Natural killer cell treated with Interleukin-12 subunit alpha and Interleukin-12 subunit beta and Interleukin-15 and Interleukin-18, amount 100 ng/mL, for 72 hours (primary cell): ENCODE results near the gene NFIC. TPM values are rescaled to one million over a fixed set of nuclear protein-coding genes. Genes with fewer than 3 reads are reported as not detected.

ENCODE experiments used
- ATAC-seq, 2 donors: fragments of 150-1000 bp; cut with Tn5 transposase in 1 of 2; sonication (Bioruptor Pico), chemical (Tn5 transposase) in 1 of 2; 2 replicates each; pipeline ENCODE4 v1.10.0; 2021
- DNase-seq: peaks from one replicate; pipeline ENCODE4 v3.0.0; 2022; ENCODE audit warnings: low spot score
- H3K27ac Mint-ChIP-seq, 2 donors: 1 replicate in 1 of 2; 2 replicates in 1 of 2; pipeline ENCODE4 v1.8.0; 2022; ENCODE audit warnings: mixed read lengths in 2 of 2, mild to moderate bottlenecking in 1 of 2, moderate library complexity in 1 of 2
- H3K27me3 Mint-ChIP-seq, 2 donors: 1 replicate in 1 of 2; 2 replicates in 1 of 2; pipeline ENCODE4 v1.8.0; 2022; ENCODE audit warnings: mixed read lengths in 2 of 2
- H3K36me3 Mint-ChIP-seq: one replicate; pipeline ENCODE4 v1.8.0; 2022; ENCODE audit warnings: mixed read lengths
- H3K4me1 Mint-ChIP-seq, 2 donors: 1 replicate in 1 of 2; 2 replicates in 1 of 2; pipeline ENCODE4 v1.8.0; 2022; ENCODE audit warnings: low read depth in 2 of 2, mixed read lengths in 2 of 2, mild to moderate bottlenecking in 1 of 2
- H3K4me3 Mint-ChIP-seq: one replicate; pipeline ENCODE4 v1.8.0; 2022; ENCODE audit warnings: mixed read lengths
- H3K9me3 Mint-ChIP-seq: 2 replicates; pipeline ENCODE4 v1.8.0; 2022; ENCODE audit warnings: mixed read lengths
- total RNA-seq, 2 donors: library from RNA; stranded (reverse); gene quantifications; one replicate each; pipeline ENCODE4 v1.2.3, GENCODE V29; 2022

NFIC gene
- total RNA-seq, 2 donors from 2014 or later: 21.4 to 41.7 TPM

GRCh38 chr19:3475449-3475848, 109.1 kb downstream of the NFIC start:
- no peaks in the 10 kb centered on the region for H3K36me3 Mint-ChIP-seq
- H3K27me3 Mint-ChIP-seq: no peaks in the 10 kb centered on the region
- ATAC-seq (no peak), DNase-seq (no peak)
- H3K4me1 Mint-ChIP-seq: peaks cover 17% of the 10 kb centered on the region in 2 donors
- no peaks in the 10 kb centered on the region for H3K9me3 Mint-ChIP-seq
- H3K4me3 Mint-ChIP-seq: no peak overlapping the region
- H3K27ac Mint-ChIP-seq: no peak overlapping the region

GRCh38 chr19:3476830-3477229, 110.4 kb downstream of the NFIC start:
- H3K27me3 Mint-ChIP-seq: no peaks in the 10 kb centered on the region
- DNase-seq (no peak), ATAC-seq (no peak)
- peaks cover 17% of the 10 kb centered on the region in 2 donors for H3K4me1 Mint-ChIP-seq
- H3K9me3 Mint-ChIP-seq: no peaks in the 10 kb centered on the region
- no peak overlapping the region for H3K27ac Mint-ChIP-seq
- H3K4me3 Mint-ChIP-seq: no peak overlapping the region
- no peaks in the 10 kb centered on the region for H3K36me3 Mint-ChIP-seq

- peak overlapping the region in 1 of 2 donors; percentile 4 for H3K27ac Mint-ChIP-seq
- no peaks in the 10 kb centered on the region for H3K27me3 Mint-ChIP-seq
- DNase-seq (no peak), ATAC-seq (no peak)
- no peaks in the 10 kb centered on the region for H3K36me3 Mint-ChIP-seq
- H3K4me1 Mint-ChIP-seq: peaks cover 17% of the 10 kb centered on the region in 2 donors
- no peaks in the 10 kb centered on the region for H3K9me3 Mint-ChIP-seq
- no peak overlapping the region for H3K4me3 Mint-ChIP-seq
Measured at GRCh38 chr19:3477506-3477905, 111.1 kb downstream of the NFIC start.

GRCh38 chr19:3477951-3478350, 111.6 kb downstream of the NFIC start:
- peaks cover 17% of the 10 kb centered on the region in 2 donors for H3K4me1 Mint-ChIP-seq
- ATAC-seq (no peak), DNase-seq (no peak)
- H3K9me3 Mint-ChIP-seq: no peaks in the 10 kb centered on the region
- peak overlapping the region in 1 of 2 donors; percentile 4 for H3K27ac Mint-ChIP-seq
- peak overlapping the region; percentile 66 for H3K4me3 Mint-ChIP-seq
- no peaks in the 10 kb centered on the region for H3K36me3 Mint-ChIP-seq
- no peaks in the 10 kb centered on the region for H3K27me3 Mint-ChIP-seq

- peak in 1 of 2 donors; percentile 10 for ATAC-seq
- Mint-ChIP-seq H3K4me1 (peaks cover 17% of the 10 kb centered on the region in 2 donors), H3K9me3 (no peaks in the 10 kb centered on the region), H3K4me3 (peak overlapping the region; percentile 66), H3K36me3 (no peaks in the 10 kb centered on the region), H3K27me3 (no peaks in the 10 kb centered on the region), H3K27ac (peak overlapping the region in 1 of 2 donors; percentile 4)
- no peak for DNase-seq
Measured at GRCh38 chr19:3478409-3479176, 112.2 kb downstream of the NFIC start.

- peak; percentile 67 to 78 for ATAC-seq
- H3K4me1 Mint-ChIP-seq: peaks cover 17% of the 10 kb centered on the region in 2 donors
- no peaks in the 10 kb centered on the region for H3K27me3 Mint-ChIP-seq
- no peak overlapping the region for H3K27ac Mint-ChIP-seq
- H3K9me3 Mint-ChIP-seq: no peaks in the 10 kb centered on the region
- H3K36me3 Mint-ChIP-seq: no peaks in the 10 kb centered on the region
- no peak for DNase-seq
- peak overlapping the region; percentile 66 for H3K4me3 Mint-ChIP-seq
Measured at GRCh38 chr19:3479177-3479833, 112.9 kb downstream of the NFIC start.

GRCh38 chr19:3479834-3480215, 113.4 kb downstream of the NFIC start:
- Mint-ChIP-seq H3K27me3 (no peaks in the 10 kb centered on the region), H3K4me1 (peaks cover 17 to 20% of the 10 kb centered on the region in 2 donors), H3K9me3 (no peaks in the 10 kb centered on the region), H3K27ac (no peak overlapping the region), H3K4me3 (no peak overlapping the region), H3K36me3 (no peaks in the 10 kb centered on the region)
- no peak for DNase-seq
- ATAC-seq: peak; percentile 29 to 52

GRCh38 chr19:3480383-3481091, 114.2 kb downstream of the NFIC start, which contains the start of gene SMIM24:
Gene SMIM24 (minus strand): TSS chr19:3480525. CDS start chr19:3480463, 62 bp downstream.
- Mint-ChIP-seq H3K27me3 (no peaks in the 10 kb centered on the region), H3K9me3 (no peaks in the 10 kb centered on the region), H3K4me1 (peaks cover 17 to 22% of the 10 kb centered on the region in 2 donors), H3K27ac (no peak within 1 kb of the TSS), H3K36me3 (no peaks in the 10 kb centered on the region), H3K4me3 (peak within 1 kb of the TSS; percentile 66)
- DNase-seq: no peak
- no peak for ATAC-seq

- Mint-ChIP-seq H3K27ac (no peak overlapping the region), H3K36me3 (no peaks in the 10 kb centered on the region), H3K27me3 (no peaks in the 10 kb centered on the region), H3K4me3 (no peak overlapping the region), H3K9me3 (no peaks in the 10 kb centered on the region), H3K4me1 (peaks cover 17 to 22% of the 10 kb centered on the region in 2 donors)
- DNase-seq (no peak), ATAC-seq (no peak)
Measured at GRCh38 chr19:3481241-3482090, 115.1 kb downstream of the NFIC start.

- no peaks in the 10 kb centered on the region for H3K9me3 Mint-ChIP-seq
- ATAC-seq: no peak
Measured at GRCh38 chr19:3482507-3483225, 116.3 kb downstream of the NFIC start.

GRCh38 chr19:3483226-3483628, 116.8 kb downstream of the NFIC start, which contains the start of gene SMIM44:
Gene SMIM44 (minus strand): TSS chr19:3483441. CDS start chr19:3483403, 38 bp downstream.
- no peak within 1 kb of the TSS for H3K27ac Mint-ChIP-seq
- H3K4me1 Mint-ChIP-seq: peaks cover 12 to 18% of the 10 kb centered on the region in 2 donors
- no peaks in the 10 kb centered on the region for H3K9me3 Mint-ChIP-seq
- H3K36me3 Mint-ChIP-seq: no peaks in the 10 kb centered on the region
- no peak within 1 kb of the TSS for H3K4me3 Mint-ChIP-seq
- H3K27me3 Mint-ChIP-seq: no peaks in the 10 kb centered on the region
- ATAC-seq: no peak
- DNase-seq: no peak

More at GRCh38 chr19:3482507-3483225, 116.3 kb downstream of the NFIC start:
- Mint-ChIP-seq H3K4me3 (no peak overlapping the region), H3K4me1 (peaks cover 17 to 22% of the 10 kb centered on the region in 2 donors), H3K36me3 (no peaks in the 10 kb centered on the region), H3K27ac (no peak overlapping the region), H3K27me3 (no peaks in the 10 kb centered on the region)
- no peak for DNase-seq

- Mint-ChIP-seq H3K27me3 (no peaks in the 10 kb centered on the region), H3K4me3 (no peak overlapping the region), H3K9me3 (no peaks in the 10 kb centered on the region), H3K27ac (no peak overlapping the region), H3K36me3 (no peaks in the 10 kb centered on the region), H3K4me1 (no peaks in the 10 kb centered on the region)
- ATAC-seq (no peak), DNase-seq (no peak)
Measured at GRCh38 chr19:3491396-3492119, 125.2 kb downstream of the NFIC start.
